Adrenal gland (tissue), 19 donors: Measurements from ENCODE around the gene SPATA31A7. TPM values are rescaled to one million over a fixed set of nuclear protein-coding genes. Genes with fewer than 3 reads are reported as not detected.
"Not testable (repeated sequence)": the region's sequence is repeated elsewhere in the genome, so short reads cannot be mapped to it uniquely, and the experiment has no call there.

Source experiments
- DNase-seq, 7 donors: peaks; one replicate each; pipeline ENCODE4 v3.0.0-alpha.2; 2019 to 2020
- H3K27ac ChIP-seq, 5 donors: fragments of 200-600 bp; sonication (generic) in 4 of 5; 1 replicate in 3 of 5; 2 replicates in 2 of 5; pipeline versions ENCODE4 v1.5.1 to v1.8.0; 2016 to 2020; ENCODE audit warnings: mild to moderate bottlenecking in 1 of 5
- H3K27me3 ChIP-seq: fragments of 200-600 bp; 2 replicates; pipeline ENCODE4 v1.8.0; 2021
- H3K36me3 ChIP-seq, 2 donors: fragments of 200-600 bp; replicated peaks in 1 of 2; 1 replicate in 1 of 2; 2 replicates in 1 of 2; pipeline versions ENCODE4 v1.5.1 to v1.8.0; 2018 to 2022
- H3K4me1 ChIP-seq, 2 donors: fragments of 200-600 bp; replicated peaks in 1 of 2; 1 replicate in 1 of 2; 2 replicates in 1 of 2; pipeline versions ENCODE4 v1.5.1 to v1.8.0; 2018 to 2021
- H3K4me3 ChIP-seq, 4 donors: fragments of 200-600 bp; sonication (generic) in 3 of 4; one replicate each; pipeline ENCODE4 v1.5.1; 2016 to 2018
- H3K9me3 ChIP-seq, 3 donors: fragments of 200-600 bp; sonication (generic) in 1 of 3; replicated peaks in 1 of 3; 1 replicate in 2 of 3; 2 replicates in 1 of 3; pipeline versions ENCODE4 v1.5.1 to v1.8.0; 2016 to 2021
- WGBS, 4 donors: extraction: QIAGEN DNeasy Blood & Tissue Kit in 2 of 4; methylation state at CpG; one replicate each; pipeline versions ENCODE4 v1.1.5 to v1.1.7; 2013 to 2017; 5-methylcytosine and 5-hydroxymethylcytosine counted together
- intact Hi-C, 2 donors: fragments of 100-400 bp; cut with DNase I; formaldehyde crosslinking; loops; one replicate each; pipeline versions ENCODE4 v1.14.1 to v1.15.0; 2022 to 2023
- long read RNA-seq, 10 donors: library from polyadenylated mRNA in 3 of 10; unstranded in 2 of 10; stranded (forward) in 1 of 10; transcript quantifications; one replicate each; pipeline ENCODE4 v2.0.0 and lab custom pipeline, GENCODE V29; 2021 to 2026
- polyA plus RNA-seq, 3 donors: library from polyadenylated mRNA; stranded (reverse); fragments of 200-250 nt in 2 of 3; fragments of 350-450 nt in 1 of 3; fragmentation: Illumina TruSeq in 1 of 3; extraction: RNeasy Lipid Tissue Mini Kit (QIAGEN cat#74804) in 1 of 3; gene quantifications; one replicate each; pipeline ENCODE4 v1.2.3, GENCODE V29; 2013 to 2014
- small RNA-seq, 2 donors: library from RNA; depleted of rRNA; stranded (forward); fragments of <200 nt; gene quantifications; one replicate each; pipeline ENCODE3, GENCODE V24; 2016
- total RNA-seq, 9 donors: library from RNA; depleted of rRNA in 4 of 9; stranded (reverse); fragments of >200 nt in 4 of 9; fragments of 120-200 nt in 1 of 9; fragmentation: NEBNext Ultra II Directional in 1 of 9; extraction: Animal tissue kit (Norgen Biotek cat#: 25700) in 1 of 9; gene quantifications; one replicate each; pipeline versions ENCODE4 v1.1.0 to v1.2.4, GENCODE V29; 2013 to 2023
- donor health status: healthy with polysubstance abuse.
- donor health status: Bipolar disorder and iron deficiency.
- donor health status: DM: yes; HTN: yes; CAD: no.
- donor health status: DM: no; HTN: no; CAD: no.
- donor health status: DM: no; HTN: no; CAD: no.
- donor health status: DM: yes; HTN: yes; CAD: no.

Gene SPATA31A7
- total RNA-seq: not detected
- polyA plus RNA-seq: not detected
- long read RNA-seq, donor 1: 0 reads
- long read RNA-seq, donor 2: 0 reads
- long read RNA-seq, donor 3: 0 reads
- long read RNA-seq, donor 4: 0 reads
- long read RNA-seq, donor 5: 0 reads
- long read RNA-seq, donor 6: 0 reads
- long read RNA-seq, donor 7: 0 reads
- long read RNA-seq, donor 8: 0 reads
- long read RNA-seq, donor 9: 0 reads
- long read RNA-seq, donor 10: 0 reads

GRCh38 chr9:61189736-61190135 lies at the start of gene SPATA31A7:
TSS of gene SPATA31A7 (plus strand) at chr9:61190036. CDS start at chr9:61190065, 29 bp downstream.
- WGBS, 4 donors: no CpG with 5 or more reads among the region's 7 CpGs
- H3K9me3 ChIP-seq, H3K36me3 ChIP-seq, H3K4me1 ChIP-seq, H3K27me3 ChIP-seq, intact Hi-C loops, DNase-seq, H3K4me3 ChIP-seq, H3K27ac ChIP-seq: not testable (repeated sequence)

GRCh38 chr9:61226438-61226837 lies 36.6 kb downstream of the SPATA31A7 start:
- H3K4me3 ChIP-seq, intact Hi-C loops, H3K27me3 ChIP-seq, H3K27ac ChIP-seq, H3K4me1 ChIP-seq, DNase-seq, H3K36me3 ChIP-seq, H3K9me3 ChIP-seq: not testable (repeated sequence)
- 83 to 92% (median 84%) methylated on average over 1 to 3 of the region's 4 CpGs; no CpG with 5 or more reads in 1 of the 4 donors for WGBS, 4 donors

Small RNA genes lying within 50 kb of the gene (small RNA-seq; reads per million reads assigned to genes)
- 0 reads per million in 2 donors for gene BX005040.2
